ENCODE measurements around the gene SLC52A3. TPM values are rescaled to one million over a fixed set of nuclear protein-coding genes. Genes with fewer than 3 reads are reported as not detected.
A peak's percentile ranks its signal among the peaks of the same experiment; 100 is the strongest.

SLC52A3 gene
- total RNA-seq, 2 experiments from 2014 or later, result not detected

DNA sequence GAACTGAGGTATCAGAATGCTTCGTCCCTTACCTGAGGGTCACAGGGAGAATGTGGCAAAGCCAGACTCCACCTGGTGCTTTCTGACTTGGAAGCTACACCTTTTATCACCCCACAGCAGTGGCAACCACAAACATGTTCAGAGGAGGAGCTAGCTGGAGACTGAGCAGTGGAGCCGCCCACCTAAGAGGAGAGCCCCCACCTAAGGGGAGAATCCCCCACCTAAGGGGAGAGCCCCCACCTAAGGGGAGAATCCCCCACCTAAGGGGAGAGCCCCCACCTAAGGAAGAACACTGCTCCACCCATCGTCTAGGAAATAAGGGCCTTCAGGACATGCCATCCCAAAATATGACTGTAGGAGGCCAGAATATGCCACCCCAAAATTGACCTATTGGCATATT, 4.0 kb downstream of the SLC52A3 start:
- ChIA-PET CTCF (interaction anchor here (0.6 to 1.5 kb wide), 3 partner anchors 119 to 192 kb away, joined by 3 to 5 read pairs (median 3); no protein-coding TSS in a partner anchor), POLR2A (interaction anchor here (0.9 kb wide), 1 partner anchor 10 kb away, joined by 3 read pairs; no protein-coding TSS in a partner anchor)
- Mint-ChIP-seq H3K4me3 (no peak overlapping the region), H3K9me3 (ENCODE audit: low read depth) (no peaks in the 10 kb centered on the region), H3K4me1 (peaks cover 2% of the 10 kb centered on the region), H3K27ac (no peak overlapping the region), H3K36me3 (ENCODE audit: low read depth) (no peaks in the 10 kb centered on the region), H3K27me3 (peaks cover 3% of the 10 kb centered on the region)
- DNase-seq, result peak; percentile 22
- intact Hi-C loops (cut with DNase I, micrococcal nuclease), result no loop called here
- peak; percentile 57 for ATAC-seq

DNA sequence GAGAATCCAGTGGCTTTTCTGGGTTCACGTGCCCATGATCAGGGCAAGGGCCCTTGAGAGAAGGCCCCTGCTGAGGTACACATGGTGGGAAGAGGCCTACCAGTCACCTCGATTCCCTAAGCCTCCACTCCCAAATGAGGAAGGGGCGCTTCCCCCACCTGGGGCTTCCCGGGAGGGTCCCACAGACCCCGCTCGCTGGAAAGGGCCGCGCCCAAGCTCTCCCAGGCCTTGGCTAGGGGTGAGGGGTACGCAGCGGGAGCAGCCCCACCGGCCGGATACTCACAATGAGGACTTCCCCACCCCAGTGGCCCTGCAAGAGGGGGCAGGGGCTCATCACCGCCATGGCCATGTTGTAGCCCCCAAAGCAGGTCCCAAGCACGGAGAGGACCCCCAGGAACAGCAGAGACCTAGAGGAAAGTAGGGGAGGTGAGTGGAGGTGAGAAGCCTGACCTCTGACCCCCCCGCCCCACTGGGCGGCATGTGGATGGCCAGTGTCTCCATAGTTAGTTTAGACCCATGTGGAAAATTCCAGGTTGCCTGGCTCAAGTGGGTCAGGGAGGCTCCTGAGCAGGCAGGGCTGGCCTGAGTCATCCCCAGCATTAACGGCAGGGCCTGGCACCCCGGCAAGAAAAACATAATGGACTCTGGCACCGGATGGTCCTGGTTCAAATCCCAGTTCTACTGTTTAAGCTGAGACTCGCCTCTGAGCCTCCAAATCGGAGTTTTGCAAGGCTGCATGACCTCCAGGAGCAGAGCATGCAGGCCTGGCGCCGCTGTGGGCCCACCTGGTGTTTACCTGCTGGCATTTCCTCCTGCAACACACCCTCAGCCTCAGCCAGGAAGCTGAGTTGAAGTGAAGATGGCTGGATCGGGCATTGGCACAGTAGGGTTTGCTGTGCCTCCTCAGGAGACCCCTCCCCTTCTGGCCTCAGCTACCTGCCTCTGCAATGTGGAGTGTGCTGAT, 6.6 kb downstream of the SLC52A3 start:
- Mint-ChIP-seq H3K36me3 (ENCODE audit: low read depth) (no peaks in the 10 kb centered on the region), H3K4me1 (peaks cover 2% of the 10 kb centered on the region), H3K27ac (no peak overlapping the region), H3K4me3 (no peak overlapping the region), H3K27me3 (peaks cover 8% of the 10 kb centered on the region), H3K9me3 (ENCODE audit: low read depth) (no peaks in the 10 kb centered on the region)
- ATAC-seq (no peak), DNase-seq (no peak)
- POLR2A ChIA-PET, result interaction anchor here (0.6 to 0.8 kb wide), 2 partner anchors 71 to 1091 kb away, joined by 3 read pairs; no protein-coding TSS in a partner anchor
- intact Hi-C loops (cut with DNase I, micrococcal nuclease), result loop anchor here in 1 of 2 experiments (2.0 kb wide), 1 partner anchor 55 kb away; no protein-coding TSS in a partner anchor
- CTCF ChIA-PET, result interaction anchor here (0.7 to 1.4 kb wide), 7 partner anchors 12 to 218 kb away, joined by 3 to 6 read pairs (median 3); partner anchors contain the start of gene CSNK2A1

DNA sequence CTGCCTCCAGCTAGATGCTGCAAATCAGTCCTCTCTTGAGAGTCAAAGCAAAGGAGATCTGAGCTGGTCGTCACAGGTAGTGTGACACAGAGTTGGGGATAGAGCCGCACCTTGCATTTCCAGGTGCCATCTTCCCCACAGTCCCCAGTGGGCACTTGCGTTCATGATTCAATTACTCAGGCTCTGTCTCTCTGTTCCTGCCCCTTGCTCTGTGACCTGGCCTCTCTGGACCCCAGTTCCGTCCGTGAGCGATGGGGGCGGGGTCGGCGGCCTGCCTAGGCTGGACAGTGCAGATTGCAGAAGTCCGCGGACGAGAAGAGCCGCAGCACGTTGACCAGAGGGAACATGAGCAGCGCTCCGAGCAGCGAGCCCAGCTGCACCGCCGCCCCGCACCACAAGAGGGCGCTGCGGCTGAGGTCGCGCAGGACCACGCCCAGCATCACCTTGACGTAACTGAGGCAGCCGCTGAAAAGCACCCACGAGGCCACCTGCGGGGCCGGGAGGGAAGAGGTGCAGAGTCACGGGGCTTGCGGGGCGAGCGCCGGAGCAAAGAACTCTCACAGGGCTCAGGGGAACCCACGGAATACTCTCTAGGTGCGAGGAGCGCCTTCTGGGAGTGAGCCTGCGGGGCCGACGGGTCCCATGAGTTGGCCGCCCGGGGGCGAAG, 7.4 kb downstream of the SLC52A3 start:
- CTCF ChIA-PET, result interaction anchor here (0.7 to 1.4 kb wide), 10 partner anchors 13 to 452 kb away, joined by 3 to 6 read pairs (median 4); partner anchors contain the start of gene CSNK2A1
- intact Hi-C loops (cut with DNase I, micrococcal nuclease), result loop anchor here in 1 of 2 experiments (2.0 kb wide), 1 partner anchor 56 kb away; no protein-coding TSS in a partner anchor

DNA sequence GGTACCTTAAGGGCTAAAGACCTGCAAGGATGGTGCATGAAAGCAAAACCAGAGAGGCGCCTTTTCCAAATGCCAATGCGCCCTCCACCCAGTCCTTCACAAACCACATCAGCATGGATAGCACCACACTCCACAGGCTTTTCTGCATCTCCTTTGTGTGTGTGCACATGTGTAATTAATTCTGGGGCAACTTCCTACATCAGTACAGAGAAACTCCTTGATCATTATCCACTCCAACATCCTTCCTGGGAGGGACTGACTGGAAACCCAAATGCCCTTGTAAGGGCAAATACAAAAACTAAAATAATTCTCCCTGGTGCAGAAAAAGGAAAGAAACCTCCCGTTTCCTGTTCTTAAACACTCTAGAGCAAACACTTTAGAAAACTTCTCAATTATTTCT, 10.8 kb downstream of the SLC52A3 start:
- ATAC-seq (no peak), DNase-seq (no peak)
- POLR2A ChIA-PET, result no interaction called here
- no peak overlapping the region for H3K27ac Mint-ChIP-seq
- intact Hi-C loops (cut with DNase I, micrococcal nuclease), result no loop called here
- CTCF ChIA-PET, result interaction anchor here (0.6 kb wide), 1 partner anchor 350 kb away, joined by 3 read pairs; no protein-coding TSS in a partner anchor
- H3K4me1 Mint-ChIP-seq, result peaks cover 5% of the 10 kb centered on the region
- H3K36me3 Mint-ChIP-seq (ENCODE audit: low read depth), result no peaks in the 10 kb centered on the region
- no peaks in the 10 kb centered on the region for H3K9me3 Mint-ChIP-seq (ENCODE audit: low read depth)
- H3K4me3 Mint-ChIP-seq, result no peak overlapping the region
- H3K27me3 Mint-ChIP-seq, result peaks cover 8% of the 10 kb centered on the region

More for the DNA sequence above, 7.4 kb downstream of the SLC52A3 start:
- peaks cover 8% of the 10 kb centered on the region for H3K27me3 Mint-ChIP-seq
- H3K36me3 Mint-ChIP-seq (ENCODE audit: low read depth), result no peaks in the 10 kb centered on the region
- peaks cover 2% of the 10 kb centered on the region for H3K4me1 Mint-ChIP-seq
- H3K9me3 Mint-ChIP-seq (ENCODE audit: low read depth), result no peaks in the 10 kb centered on the region
- POLR2A ChIA-PET, result interaction anchor here (0.6 to 0.8 kb wide), 2 partner anchors 72 to 1091 kb away, joined by 3 read pairs; no protein-coding TSS in a partner anchor
- ATAC-seq (peak; percentile 74), DNase-seq (peak; percentile 73)
- no peak overlapping the region for H3K27ac Mint-ChIP-seq
- no peak overlapping the region for H3K4me3 Mint-ChIP-seq

DNA sequence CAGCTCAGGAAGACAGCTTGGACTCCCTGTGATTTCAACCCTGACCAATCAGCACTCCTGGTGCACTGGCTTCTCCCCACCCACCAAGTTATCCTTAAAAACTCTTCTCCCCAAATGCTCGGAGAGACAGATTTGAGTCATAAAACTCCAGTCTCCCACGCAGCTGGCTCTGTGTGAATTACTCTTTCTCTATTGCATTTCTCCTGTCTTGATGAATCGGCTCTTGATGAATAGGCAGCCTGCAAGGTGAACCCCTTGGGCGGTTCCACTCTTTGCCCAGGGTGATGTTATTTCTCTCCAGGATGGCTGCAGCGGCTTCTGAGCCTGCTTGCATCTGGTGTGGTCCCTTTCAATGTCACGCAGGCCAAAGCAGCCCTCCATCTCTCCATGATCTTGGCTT, 12.4 kb downstream of the SLC52A3 start:
- Mint-ChIP-seq H3K36me3 (ENCODE audit: low read depth) (no peaks in the 10 kb centered on the region), H3K4me1 (peaks cover 5% of the 10 kb centered on the region), H3K4me3 (no peak overlapping the region), H3K27ac (no peak overlapping the region), H3K9me3 (ENCODE audit: low read depth) (no peaks in the 10 kb centered on the region), H3K27me3 (peaks cover 8% of the 10 kb centered on the region)
- DNase-seq (no peak), ATAC-seq (no peak)
- intact Hi-C loops (cut with DNase I, micrococcal nuclease), result no loop called here
- ChIA-PET POLR2A (no interaction called here), CTCF (no interaction called here)

DNA sequence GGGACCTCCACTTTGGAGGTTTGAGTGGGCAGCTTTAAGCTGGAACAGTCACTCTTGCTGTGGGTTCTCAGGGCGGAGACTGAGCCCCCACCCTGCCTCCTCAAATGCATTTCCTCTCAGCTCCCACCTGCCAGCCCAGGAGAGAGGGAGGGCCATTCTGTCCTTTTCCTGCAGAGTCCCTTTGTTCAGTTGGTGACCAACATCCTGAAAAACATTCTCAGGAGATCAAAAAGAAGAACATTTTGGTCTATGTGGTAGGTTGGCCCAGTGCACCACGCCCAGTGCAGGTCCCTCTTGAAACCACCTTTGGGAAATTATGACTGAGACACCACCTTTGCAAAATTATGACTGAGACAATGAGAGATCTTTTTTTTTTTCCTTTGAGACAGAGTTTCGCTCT, 13.4 kb downstream of the SLC52A3 start:
- H3K27ac Mint-ChIP-seq, result no peak overlapping the region
- ChIA-PET CTCF (interaction anchor here (0.7 kb wide), 1 partner anchor 13 kb away, joined by 3 read pairs; no protein-coding TSS in a partner anchor), POLR2A (no interaction called here)
- ATAC-seq (no peak), DNase-seq (no peak)
- peaks cover 3% of the 10 kb centered on the region for H3K4me1 Mint-ChIP-seq
- intact Hi-C loops (cut with DNase I, micrococcal nuclease), result no loop called here
- no peaks in the 10 kb centered on the region for H3K36me3 Mint-ChIP-seq (ENCODE audit: low read depth)
- H3K9me3 Mint-ChIP-seq (ENCODE audit: low read depth), result no peaks in the 10 kb centered on the region
- H3K27me3 Mint-ChIP-seq, result peaks cover 9% of the 10 kb centered on the region
- H3K4me3 Mint-ChIP-seq, result no peak overlapping the region

DNA sequence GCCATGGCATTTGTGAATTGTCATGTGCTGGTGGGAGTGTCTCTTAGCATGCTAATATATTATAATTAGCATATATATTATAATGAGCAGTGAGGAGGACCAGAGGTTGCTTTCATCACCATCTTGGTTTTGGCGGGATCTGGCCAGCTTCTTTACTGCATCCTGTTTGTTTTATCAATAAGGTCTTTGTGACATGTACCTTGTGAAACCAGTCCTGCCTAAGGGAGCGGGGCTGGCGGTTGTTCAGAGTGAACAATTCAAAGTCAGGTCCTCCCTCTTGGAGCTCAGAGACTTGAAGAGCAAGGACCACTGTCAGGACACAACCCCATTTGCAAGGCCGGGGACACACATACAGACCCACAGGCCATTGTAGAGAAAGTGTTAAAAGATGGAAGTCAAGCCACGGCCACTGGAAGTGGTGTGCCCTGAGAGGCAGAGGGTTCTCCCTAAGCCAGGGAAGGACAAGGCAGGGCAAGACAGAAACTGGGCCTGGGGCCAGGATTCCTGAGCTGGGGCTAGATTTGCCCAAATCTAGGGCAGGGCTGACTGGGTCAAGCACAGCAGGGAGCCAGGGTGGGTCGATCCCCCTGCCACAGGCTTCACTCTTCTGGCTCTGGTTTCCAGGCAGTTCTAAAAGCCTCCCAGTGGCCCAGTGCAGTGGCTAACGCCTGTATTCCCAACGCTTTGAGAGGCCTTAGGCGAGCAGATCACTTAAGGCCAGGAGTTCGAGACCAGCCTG, 14.2 kb downstream of the SLC52A3 start:
- no peak overlapping the region for H3K4me3 Mint-ChIP-seq
- H3K4me1 Mint-ChIP-seq, result peaks cover 3% of the 10 kb centered on the region
- intact Hi-C loops (cut with DNase I, micrococcal nuclease), result no loop called here
- H3K27me3 Mint-ChIP-seq, result peaks cover 6% of the 10 kb centered on the region
- no peak overlapping the region for H3K27ac Mint-ChIP-seq
- ChIA-PET CTCF (interaction anchor here (0.7 kb wide), 1 partner anchor 14 kb away, joined by 3 read pairs; no protein-coding TSS in a partner anchor), POLR2A (interaction anchor here (0.6 kb wide), 1 partner anchor 190 kb away, joined by 3 read pairs; no protein-coding TSS in a partner anchor)
- ATAC-seq (no peak), DNase-seq (no peak)
- H3K36me3 Mint-ChIP-seq (ENCODE audit: low read depth), result no peaks in the 10 kb centered on the region
- H3K9me3 Mint-ChIP-seq (ENCODE audit: low read depth), result no peaks in the 10 kb centered on the region

DNA sequence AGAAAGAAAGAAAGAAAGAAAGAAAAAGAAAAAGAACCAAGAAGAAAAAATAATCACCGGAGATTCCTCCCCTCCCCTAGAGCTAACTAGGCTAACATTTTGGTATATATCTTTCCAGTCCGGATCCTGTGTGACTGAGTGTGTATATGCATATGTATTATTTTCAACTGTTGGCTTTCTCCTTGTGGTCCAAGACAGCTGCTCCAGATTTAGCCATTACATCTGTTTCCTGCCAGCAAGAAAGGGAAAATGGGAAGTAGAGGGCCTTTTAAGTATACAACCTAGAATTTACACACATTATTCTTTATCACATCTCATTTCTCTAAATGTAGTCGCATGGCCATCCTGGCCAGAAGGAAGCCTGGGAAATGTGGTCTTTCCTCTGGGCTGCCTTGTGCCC, 15.2 kb downstream of the SLC52A3 start:
- Mint-ChIP-seq H3K4me3 (no peak overlapping the region), H3K9me3 (ENCODE audit: low read depth) (no peaks in the 10 kb centered on the region)
- DNase-seq, result no peak

DNA sequence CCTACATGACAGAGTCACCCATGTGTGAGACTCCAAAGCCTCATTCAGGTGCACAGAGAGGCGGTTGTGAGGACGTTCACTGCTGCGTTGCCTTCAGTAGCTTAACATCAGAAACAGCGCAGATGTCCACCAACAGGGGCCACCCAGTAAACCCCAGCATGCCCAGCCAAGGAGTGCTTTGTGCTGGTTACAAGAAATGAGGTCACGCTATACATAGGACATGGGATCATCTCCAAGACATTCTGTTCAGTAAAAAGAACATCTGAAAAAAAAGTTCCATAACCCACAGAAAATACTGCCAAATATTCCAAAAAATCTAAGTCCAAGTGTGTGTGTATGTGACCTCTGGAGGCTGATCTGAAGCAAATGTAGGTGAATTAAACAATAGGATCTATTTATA, 16.0 kb downstream of the SLC52A3 start:
- DNase-seq (no peak), ATAC-seq (no peak)
- ChIA-PET POLR2A (no interaction called here), CTCF (interaction anchor here (0.6 kb wide), 1 partner anchor 570 kb away, joined by 3 read pairs; no protein-coding TSS in a partner anchor)
- intact Hi-C loops (cut with DNase I, micrococcal nuclease), result no loop called here
- H3K27me3 Mint-ChIP-seq, result peaks cover 4% of the 10 kb centered on the region
- no peaks in the 10 kb centered on the region for H3K36me3 Mint-ChIP-seq (ENCODE audit: low read depth)
- no peak overlapping the region for H3K27ac Mint-ChIP-seq
- no peaks in the 10 kb centered on the region for H3K9me3 Mint-ChIP-seq (ENCODE audit: low read depth)
- peaks cover 3% of the 10 kb centered on the region for H3K4me1 Mint-ChIP-seq
- H3K4me3 Mint-ChIP-seq, result no peak overlapping the region

More for the DNA sequence above, 15.2 kb downstream of the SLC52A3 start:
- Mint-ChIP-seq H3K36me3 (ENCODE audit: low read depth) (no peaks in the 10 kb centered on the region), H3K4me1 (peaks cover 3% of the 10 kb centered on the region), H3K27me3 (peaks cover 4% of the 10 kb centered on the region), H3K27ac (no peak overlapping the region)
- ChIA-PET CTCF (no interaction called here), POLR2A (no interaction called here)
- intact Hi-C loops (cut with DNase I, micrococcal nuclease), result no loop called here
- ATAC-seq, result no peak

DNA sequence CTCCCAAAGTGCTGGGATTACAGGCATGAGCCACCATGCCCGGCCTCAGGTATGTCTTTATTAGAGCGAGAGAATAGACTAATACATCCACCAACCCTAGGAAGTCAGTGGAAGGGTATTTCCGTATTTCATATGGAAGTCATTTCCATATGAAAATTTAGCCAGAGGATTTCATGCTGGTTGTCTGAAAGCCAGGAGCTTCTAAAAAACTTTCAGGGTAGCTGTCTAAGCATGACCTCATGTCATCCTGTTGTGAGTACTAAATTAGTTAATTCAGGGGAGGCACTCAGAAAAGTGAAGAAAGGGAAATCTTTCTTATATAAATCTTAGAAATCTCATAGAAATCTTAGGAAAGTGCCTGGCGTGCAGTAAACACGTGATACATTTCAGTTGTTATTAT, 16.5 kb downstream of the SLC52A3 start:
- H3K27ac Mint-ChIP-seq, result no peak overlapping the region
- intact Hi-C loops (cut with DNase I, micrococcal nuclease), result no loop called here
- ChIA-PET POLR2A (no interaction called here), CTCF (interaction anchor here (0.6 kb wide), 1 partner anchor 571 kb away, joined by 3 read pairs; no protein-coding TSS in a partner anchor)
- H3K4me3 Mint-ChIP-seq, result no peak overlapping the region
- H3K27me3 Mint-ChIP-seq, result peaks cover 4% of the 10 kb centered on the region
- DNase-seq (no peak), ATAC-seq (no peak)
- H3K9me3 Mint-ChIP-seq (ENCODE audit: low read depth), result no peaks in the 10 kb centered on the region
- H3K36me3 Mint-ChIP-seq (ENCODE audit: low read depth), result no peaks in the 10 kb centered on the region
- H3K4me1 Mint-ChIP-seq, result peaks cover 3% of the 10 kb centered on the region

DNA sequence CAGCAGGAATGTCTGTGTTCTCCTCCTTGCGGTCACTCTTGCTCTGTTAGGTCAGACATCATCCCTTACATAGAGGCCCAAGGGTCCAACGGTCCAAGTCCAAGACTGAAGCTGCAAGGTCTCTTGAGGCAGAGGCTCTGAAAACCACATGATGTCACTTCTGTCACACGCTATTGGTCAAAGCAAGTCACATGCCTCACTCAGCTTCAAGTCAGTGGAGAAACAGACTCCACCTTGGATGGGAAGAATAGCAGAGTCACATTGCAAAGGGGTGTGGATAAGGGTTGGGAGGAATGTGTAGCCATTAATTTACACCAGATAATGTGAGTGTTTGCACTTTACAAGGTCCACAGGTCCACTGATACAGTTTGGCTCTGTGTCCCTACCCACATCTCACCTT, 17.5 kb downstream of the SLC52A3 start:
- ChIA-PET CTCF (no interaction called here), POLR2A (no interaction called here)
- no peak overlapping the region for H3K27ac Mint-ChIP-seq
- H3K36me3 Mint-ChIP-seq (ENCODE audit: low read depth), result no peaks in the 10 kb centered on the region
- H3K4me3 Mint-ChIP-seq, result no peak overlapping the region
- ATAC-seq, result no peak
- intact Hi-C loops (cut with DNase I, micrococcal nuclease), result no loop called here
- H3K4me1 Mint-ChIP-seq, result peaks cover 3% of the 10 kb centered on the region
- peaks cover 2% of the 10 kb centered on the region for H3K9me3 Mint-ChIP-seq (ENCODE audit: low read depth)
- DNase-seq, result no peak
- peaks cover 4% of the 10 kb centered on the region for H3K27me3 Mint-ChIP-seq
